ENCODE results near the gene PPARD.

PPARD gene

GRCh38 chr6:35427435-35427834 lies 85.1 kb downstream of the PPARD start:
- Histone ChIP-seq H3K27me3 (ENCODE audit: insufficient read depth, poor library complexity, severe bottlenecking) (no peaks in the 10 kb centered on the region), H3K4me3 (replicated peaks; ENCODE audit: insufficient read depth, low read length) (no peak overlapping the region), H3K27ac (replicated peaks) (no peak overlapping the region)
- no peak for DNase-seq (ENCODE audit: low read depth in 1 of 2, low spot score in 1 of 2)
- TF ChIP-seq SPI1 (IDR thresholded peaks at IDR 0.05; ENCODE audit: borderline replicate concordance, low read depth) (no peak), CTCF (IDR thresholded peaks at IDR 0.05; ENCODE audit: insufficient read depth, low read length) (no peak), POLR2AphosphoS5 (IDR thresholded peaks at IDR 0.05; ENCODE audit: low read depth) (no peak), REST (IDR thresholded peaks at IDR 0.05; ENCODE audit: insufficient replicate concordance, low read depth) (no peak), GABPA (IDR thresholded peaks at IDR 0.05; ENCODE audit: low read depth) (no peak)

- no peak for TF ChIP-seq POLR2AphosphoS5 (IDR thresholded peaks at IDR 0.05; ENCODE audit: low read depth)
- TF ChIP-seq CTCF (IDR thresholded peaks at IDR 0.05; ENCODE audit: insufficient read depth, low read length), result no peak
- TF ChIP-seq REST (IDR thresholded peaks at IDR 0.05; ENCODE audit: insufficient replicate concordance, low read depth), result no peak
- no peak for TF ChIP-seq SPI1 (IDR thresholded peaks at IDR 0.05; ENCODE audit: borderline replicate concordance, low read depth)
- no peak for TF ChIP-seq GABPA (IDR thresholded peaks at IDR 0.05; ENCODE audit: low read depth)
- H3K27ac ChIP-seq (replicated peaks), result no peak overlapping the region
- H3K27me3 ChIP-seq (ENCODE audit: insufficient read depth, poor library complexity, severe bottlenecking), result no peaks in the 10 kb centered on the region
- DNase-seq (ENCODE audit: low read depth in 1 of 2, low spot score in 1 of 2), result no peak
- H3K4me3 ChIP-seq (replicated peaks; ENCODE audit: insufficient read depth, low read length), result no peak overlapping the region
These were observed 85.5 kb downstream of the PPARD start for GRCh38 chr6:35427851-35428321.

GRCh38 chr6:35428421-35429149 lies 86.2 kb downstream of the PPARD start:
- Histone ChIP-seq H3K4me3 (replicated peaks; ENCODE audit: insufficient read depth, low read length) (no peak overlapping the region), H3K27ac (replicated peaks) (no peak overlapping the region), H3K27me3 (ENCODE audit: insufficient read depth, poor library complexity, severe bottlenecking) (no peaks in the 10 kb centered on the region)
- TF ChIP-seq CTCF (IDR thresholded peaks at IDR 0.05; ENCODE audit: insufficient read depth, low read length), result no peak
- TF ChIP-seq REST (IDR thresholded peaks at IDR 0.05; ENCODE audit: insufficient replicate concordance, low read depth), result no peak
- no peak for TF ChIP-seq GABPA (IDR thresholded peaks at IDR 0.05; ENCODE audit: low read depth)
- no peak for TF ChIP-seq POLR2AphosphoS5 (IDR thresholded peaks at IDR 0.05; ENCODE audit: low read depth)
- no peak for TF ChIP-seq SPI1 (IDR thresholded peaks at IDR 0.05; ENCODE audit: borderline replicate concordance, low read depth)
- no peak for DNase-seq (ENCODE audit: low read depth in 1 of 2, low spot score in 1 of 2)

All from HL-60 (cell line).